ENCODE measurements around the gene PACRG. TPM values are rescaled to one million over a fixed set of nuclear protein-coding genes. Genes with fewer than 3 reads are reported as not detected.

PACRG gene
- polyA plus RNA-seq, 1 donor (not counting 4 experiments of a cell fraction or from before 2014, with no cell fraction given), result 0.31 TPM

DNA sequence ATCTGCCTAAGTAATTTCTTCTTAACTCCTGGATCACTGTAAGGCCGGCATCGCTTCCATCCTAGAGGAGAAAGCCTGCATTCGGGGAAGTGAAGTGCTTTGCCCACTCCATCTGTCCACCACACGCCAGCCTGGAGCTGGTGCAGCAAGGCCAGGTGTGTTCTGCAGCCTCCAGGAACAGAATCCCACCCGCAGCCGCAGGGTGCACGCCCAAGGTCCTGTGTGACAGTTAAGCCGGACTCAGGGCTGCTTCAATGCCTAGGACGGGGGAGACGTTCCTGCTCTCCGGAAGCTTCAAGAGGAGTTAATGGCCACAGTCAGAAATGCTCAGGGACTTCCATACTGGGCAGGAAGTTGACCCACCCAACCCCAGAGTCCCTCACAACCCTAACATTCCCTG is 600.6 kb downstream of the PACRG start:
- Histone ChIP-seq H3K36me3 (ENCODE audit: control insufficient read depth in 2 of 2, extremely low read depth in 1 of 2, insufficient read depth in 2 of 2, low read length in 2 of 2) (no peaks in the 10 kb centered on the region), H3K9ac (ENCODE audit: control insufficient read depth, extremely low read depth, insufficient read depth, low read length) (no peak overlapping the region), H3K4me2 (ENCODE audit: control insufficient read depth, extremely low read depth, insufficient read depth, low read depth, low read length) (no peak overlapping the region), H3K79me2 (ENCODE audit: control insufficient read depth, insufficient read depth, low read length) (no peaks in the 10 kb centered on the region), H3K4me1 (ENCODE audit: control insufficient read depth, extremely low read depth, insufficient read depth, low read length) (no peaks in the 10 kb centered on the region), H3K4me3 (ENCODE audit: control insufficient read depth in 2 of 3, extremely low read depth in 1 of 3, insufficient read depth in 2 of 3, low read depth in 1 of 3, low read length in 3 of 3) (no peak overlapping the region), H3K27ac (ENCODE audit: control insufficient read depth, insufficient read depth, low read length) (no peak overlapping the region), H3K9me1 (ENCODE audit: control insufficient read depth, extremely low read depth, insufficient read depth, low read length) (no peaks in the 10 kb centered on the region), H3K9me3 (ENCODE audit: control insufficient read depth, low read depth, low read length) (no peaks in the 10 kb centered on the region), H4K20me1 (ENCODE audit: control insufficient read depth, extremely low read depth, insufficient read depth, low read length) (no peaks in the 10 kb centered on the region), H3K27me3 (ENCODE audit: control insufficient read depth, extremely low read depth, insufficient read depth, low read length) (no peaks in the 10 kb centered on the region), H2AFZ (ENCODE audit: control insufficient read depth, low read length) (no peak overlapping the region)
- FAIRE-seq (no peak), DNase-seq (ENCODE audit: low read depth, low spot score) (no peak)
- dilution Hi-C loops (cut with MboI; ENCODE audit: extremely low pct_ligation_motif_present, low sequenced_read_pairs), result no loop called here
- no peak for TF ChIP-seq EZH2 (IDR thresholded peaks at IDR 0.05; ENCODE audit: low read length)
- TF ChIP-seq, protein P1, sequence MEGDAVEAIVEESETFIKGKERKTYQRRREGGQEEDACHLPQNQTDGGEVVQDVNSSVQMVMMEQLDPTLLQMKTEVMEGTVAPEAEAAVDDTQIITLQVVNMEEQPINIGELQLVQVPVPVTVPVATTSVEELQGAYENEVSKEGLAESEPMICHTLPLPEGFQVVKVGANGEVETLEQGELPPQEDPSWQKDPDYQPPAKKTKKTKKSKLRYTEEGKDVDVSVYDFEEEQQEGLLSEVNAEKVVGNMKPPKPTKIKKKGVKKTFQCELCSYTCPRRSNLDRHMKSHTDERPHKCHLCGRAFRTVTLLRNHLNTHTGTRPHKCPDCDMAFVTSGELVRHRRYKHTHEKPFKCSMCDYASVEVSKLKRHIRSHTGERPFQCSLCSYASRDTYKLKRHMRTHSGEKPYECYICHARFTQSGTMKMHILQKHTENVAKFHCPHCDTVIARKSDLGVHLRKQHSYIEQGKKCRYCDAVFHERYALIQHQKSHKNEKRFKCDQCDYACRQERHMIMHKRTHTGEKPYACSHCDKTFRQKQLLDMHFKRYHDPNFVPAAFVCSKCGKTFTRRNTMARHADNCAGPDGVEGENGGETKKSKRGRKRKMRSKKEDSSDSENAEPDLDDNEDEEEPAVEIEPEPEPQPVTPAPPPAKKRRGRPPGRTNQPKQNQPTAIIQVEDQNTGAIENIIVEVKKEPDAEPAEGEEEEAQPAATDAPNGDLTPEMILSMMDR (optimal IDR thresholded peaks at IDR 0.05 in 1 of 3, IDR thresholded peaks at IDR 0.05 in 1 of 3, conservative IDR thresholded peaks at IDR 0.05 in 1 of 3; ENCODE audit: extremely low read depth in 1 of 3, insufficient read depth in 2 of 3, low read length in 3 of 3), result no peak

DNA sequence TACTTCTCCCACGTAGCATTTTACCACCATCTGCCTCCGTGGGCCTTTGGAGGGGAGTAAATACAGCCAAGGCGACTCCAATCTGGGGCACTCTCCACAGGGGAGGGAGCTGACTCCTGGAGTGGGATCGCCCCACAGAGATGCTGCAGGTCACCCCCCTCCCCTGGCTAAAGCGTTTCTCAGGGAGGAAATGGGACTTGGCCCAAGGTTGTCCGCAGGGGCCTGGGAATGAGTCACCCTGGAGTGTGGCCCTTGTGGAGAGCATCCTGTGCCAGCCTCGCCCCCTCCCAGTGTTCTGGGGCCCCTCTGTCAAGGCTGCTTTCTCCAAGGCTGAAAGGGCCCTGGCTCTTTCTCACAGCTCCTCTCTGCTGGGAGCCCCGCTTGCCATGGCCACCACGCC is 602.2 kb downstream of the PACRG start:
- no peaks in the 10 kb centered on the region for H3K79me2 ChIP-seq (ENCODE audit: control insufficient read depth, insufficient read depth, low read length)
- H4K20me1 ChIP-seq (ENCODE audit: control insufficient read depth, extremely low read depth, insufficient read depth, low read length), result no peaks in the 10 kb centered on the region
- TF ChIP-seq, protein P1 (optimal IDR thresholded peaks at IDR 0.05 in 1 of 3, IDR thresholded peaks at IDR 0.05 in 1 of 3, conservative IDR thresholded peaks at IDR 0.05 in 1 of 3; ENCODE audit: extremely low read depth in 1 of 3, insufficient read depth in 2 of 3, low read length in 3 of 3), result no peak
- TF ChIP-seq EZH2 (IDR thresholded peaks at IDR 0.05; ENCODE audit: low read length), result no peak
- no peaks in the 10 kb centered on the region for H3K9me1 ChIP-seq (ENCODE audit: control insufficient read depth, extremely low read depth, insufficient read depth, low read length)
- H2AFZ ChIP-seq (ENCODE audit: control insufficient read depth, low read length), result no peak overlapping the region
- H3K4me2 ChIP-seq (ENCODE audit: control insufficient read depth, extremely low read depth, insufficient read depth, low read depth, low read length), result no peak overlapping the region
- no peak overlapping the region for H3K4me3 ChIP-seq (ENCODE audit: control insufficient read depth in 2 of 3, extremely low read depth in 1 of 3, insufficient read depth in 2 of 3, low read depth in 1 of 3, low read length in 3 of 3)
- H3K36me3 ChIP-seq (ENCODE audit: control insufficient read depth in 2 of 2, extremely low read depth in 1 of 2, insufficient read depth in 2 of 2, low read length in 2 of 2), result no peaks in the 10 kb centered on the region
- no peaks in the 10 kb centered on the region for H3K9me3 ChIP-seq (ENCODE audit: control insufficient read depth, low read depth, low read length)
- H3K4me1 ChIP-seq (ENCODE audit: control insufficient read depth, extremely low read depth, insufficient read depth, low read length), result no peaks in the 10 kb centered on the region
- no peak overlapping the region for H3K9ac ChIP-seq (ENCODE audit: control insufficient read depth, extremely low read depth, insufficient read depth, low read length)
- FAIRE-seq (no peak), DNase-seq (ENCODE audit: low read depth, low spot score) (no peak)
- no peaks in the 10 kb centered on the region for H3K27me3 ChIP-seq (ENCODE audit: control insufficient read depth, extremely low read depth, insufficient read depth, low read length)
- dilution Hi-C loops (cut with MboI; ENCODE audit: extremely low pct_ligation_motif_present, low sequenced_read_pairs), result no loop called here
- H3K27ac ChIP-seq (ENCODE audit: control insufficient read depth, insufficient read depth, low read length), result no peak overlapping the region
